SK-N-MC (cell line): ENCODE measurements around the gene BANP.
"Not testable (repeated sequence)": the region's sequence is repeated elsewhere in the genome, so short reads cannot be mapped to it uniquely, and the experiment has no call there.

Experiments
- DNase-seq: peaks from one replicate; pipeline ENCODE4 v3.0.0-alpha.2; 2011; ENCODE audit warnings: low read depth, low spot score
- H3K27ac ChIP-seq: fragments of 200-600 bp; sonication (generic); 2 replicates; pipeline ENCODE4 v1.5.1; 2016; ENCODE audit warnings: mixed run types
- H3K36me3 ChIP-seq: fragments of 200-600 bp; sonication (generic); 2 replicates; pipeline ENCODE4 v1.6.1; 2017; ENCODE audit warnings: antibody characterized with exemption, low read length, mixed read lengths; ENCODE audit not compliant: insufficient read depth
- H3K4me3 ChIP-seq: fragments of 200-600 bp; sonication (generic); 2 replicates; pipeline ENCODE4 v1.5.1; 2016
- H3K9ac ChIP-seq: fragments of 200-600 bp; sonication (generic); 2 replicates; pipeline ENCODE4 v1.8.0; 2017; ENCODE audit warnings: mixed run types, mixed read lengths; ENCODE audit not compliant: insufficient read length
- H3K9me3 ChIP-seq: fragments of 200-600 bp; sonication (generic); 2 replicates; pipeline ENCODE4 v1.6.1; 2017; ENCODE audit warnings: low read depth, mild to moderate bottlenecking, antibody characterized with exemption, low read length, moderate library complexity, mixed read lengths
- EZH2 ChIP-seq: fragments of 200-600 bp; sonication (generic); IDR thresholded peaks from one replicate; pipeline ENCODE4 v1.6.1; 2017; ENCODE audit warnings: antibody characterized with exemption
- FOXP2 ChIP-seq: optimal IDR thresholded peaks from 2 replicates; pipeline ENCODE3; 2011; ENCODE audit warnings: mild to moderate bottlenecking, moderate library complexity; ENCODE audit not compliant: insufficient read depth; ENCODE audit errors: extremely low read length, control extremely low read depth
- POLR2AphosphoS5 ChIP-seq: IDR thresholded peaks from 2 replicates; pipeline ENCODE4 v1.6.1; 2012; ENCODE audit warnings: mild to moderate bottlenecking, low read depth, low read length, borderline replicate concordance

Gene BANP

DNA sequence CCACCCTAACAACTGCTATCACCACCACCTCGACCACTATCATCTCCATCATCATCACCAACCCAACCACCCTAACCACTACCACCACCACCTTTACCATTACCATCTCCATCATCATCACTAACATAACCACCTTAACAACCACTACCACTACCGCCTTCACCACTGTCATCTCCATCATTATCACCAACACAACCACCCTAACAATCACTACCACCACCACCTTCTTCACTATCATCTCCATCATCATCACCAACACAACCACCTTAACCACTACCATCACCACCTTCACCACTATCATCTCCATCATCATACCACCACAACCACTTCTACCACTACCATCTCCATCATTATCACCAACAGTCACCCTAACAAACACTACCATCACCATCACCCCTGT, 101.4 kb downstream of the BANP start:
- Histone ChIP-seq H3K9ac (no peak overlapping the region), H3K9me3 (no peaks in the 10 kb centered on the region), H3K4me3 (no peak overlapping the region), H3K36me3 (no peaks in the 10 kb centered on the region; the same call in 1 of the 2 replicates), H3K27ac (no peak overlapping the region)
- no peak for DNase-seq
- no peak for TF ChIP-seq FOXP2
- TF ChIP-seq POLR2AphosphoS5, result no peak
- TF ChIP-seq EZH2, result no peak

DNA sequence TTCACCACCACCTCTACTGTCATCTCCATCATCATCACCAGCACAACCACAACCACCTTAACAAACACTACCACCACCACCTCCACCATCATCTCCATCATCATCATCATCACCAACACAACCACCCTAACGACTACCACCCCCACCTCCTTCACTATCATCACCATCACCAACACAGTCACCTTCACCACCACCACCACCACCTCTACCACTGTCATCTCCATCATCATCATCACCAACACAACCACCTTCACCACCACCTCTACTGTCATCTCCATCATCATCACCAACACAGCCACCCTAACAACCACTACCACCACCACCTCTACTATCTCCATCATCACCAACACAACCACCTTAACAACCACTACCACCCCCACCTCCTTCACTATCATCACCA, 102.2 kb downstream of the BANP start:
- H3K36me3 ChIP-seq, DNase-seq, H3K9me3 ChIP-seq, H3K27ac ChIP-seq, H3K9ac ChIP-seq, H3K4me3 ChIP-seq: not testable (repeated sequence)

- TF ChIP-seq FOXP2 (no peak), POLR2AphosphoS5 (no peak), EZH2 (no peak)
- Histone ChIP-seq H3K27ac (no peak overlapping the region), H3K36me3 (no peaks in the 10 kb centered on the region; the same call in 1 of the 2 replicates), H3K9me3 (no peaks in the 10 kb centered on the region), H3K9ac (no peak overlapping the region), H3K4me3 (no peak overlapping the region)
- DNase-seq, result no peak
Measured at GRCh38 chr16:88055356-88055755, 104.1 kb downstream of the BANP start.

- no peak overlapping the region for H3K4me3 ChIP-seq
- no peak overlapping the region for H3K9ac ChIP-seq
- H3K27ac ChIP-seq, result no peak overlapping the region
- no peak for TF ChIP-seq POLR2AphosphoS5
- no peak for TF ChIP-seq EZH2
- TF ChIP-seq FOXP2, result no peak
- DNase-seq, result no peak
- H3K36me3 ChIP-seq, result no peaks in the 10 kb centered on the region; the same call in 1 of the 2 replicates
- H3K9me3 ChIP-seq, result no peaks in the 10 kb centered on the region
Measured at GRCh38 chr16:88056212-88056611, 105.0 kb downstream of the BANP start.

DNA sequence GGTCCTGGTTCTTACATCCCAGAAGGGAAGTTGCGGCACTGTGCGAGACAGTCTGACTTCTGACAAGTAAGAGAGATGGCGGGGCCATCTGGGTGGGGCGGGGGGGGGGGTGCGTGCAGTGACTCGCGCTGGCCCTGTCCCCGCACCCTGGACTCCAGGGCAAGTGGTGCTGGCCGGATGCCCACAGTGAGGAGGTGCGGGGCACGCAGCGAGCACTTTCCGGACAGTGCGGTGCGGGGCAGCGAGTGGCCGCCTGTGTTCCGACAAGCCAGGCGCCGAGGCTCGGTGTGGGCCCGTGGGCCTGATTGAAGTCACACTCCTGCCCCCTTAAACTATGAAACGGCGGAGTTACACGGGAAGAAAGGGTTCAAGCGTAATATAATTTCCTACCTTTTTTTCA, 106.4 kb downstream of the BANP start:
- TF ChIP-seq FOXP2, result no peak
- TF ChIP-seq EZH2, result no peak
- TF ChIP-seq POLR2AphosphoS5, result no peak
- H3K4me3 ChIP-seq, result no peak overlapping the region
- H3K9me3 ChIP-seq, result no peaks in the 10 kb centered on the region
- no peak overlapping the region for H3K27ac ChIP-seq
- no peak for DNase-seq
- no peak overlapping the region for H3K9ac ChIP-seq
- H3K36me3 ChIP-seq, result no peaks in the 10 kb centered on the region; the same call in 1 of the 2 replicates

- Histone ChIP-seq H3K9ac (no peak overlapping the region), H3K27ac (no peak overlapping the region), H3K4me3 (no peak overlapping the region), H3K36me3 (no peaks in the 10 kb centered on the region), H3K9me3 (no peaks in the 10 kb centered on the region)
- no peak for TF ChIP-seq POLR2AphosphoS5
- TF ChIP-seq FOXP2, result no peak
- no peak for TF ChIP-seq EZH2
- no peak for DNase-seq
Measured at GRCh38 chr16:88058136-88058535, 106.9 kb downstream of the BANP start.

DNA sequence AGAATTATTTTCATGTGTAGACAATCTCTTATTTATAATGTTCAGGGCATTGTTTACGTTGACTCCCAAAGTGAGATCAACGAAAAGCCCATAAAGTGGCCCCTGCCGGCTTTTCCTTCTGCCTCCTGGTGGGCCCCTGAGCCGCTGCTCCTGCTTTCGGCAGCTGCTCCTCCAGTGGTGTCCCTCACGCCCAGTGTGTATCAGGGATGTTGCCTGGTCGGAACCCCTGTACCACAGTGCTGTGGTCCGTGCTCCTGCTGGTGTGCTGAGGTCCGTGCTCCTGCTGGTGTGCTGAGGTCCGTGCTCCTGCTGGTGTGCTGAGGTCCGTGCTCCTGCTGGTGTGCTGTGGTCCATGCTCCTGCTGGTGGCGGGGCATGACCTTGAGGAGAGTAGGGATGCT, 107.6 kb downstream of the BANP start:
- Histone ChIP-seq H3K4me3 (no peak overlapping the region), H3K9ac (no peak overlapping the region), H3K9me3 (no peaks in the 10 kb centered on the region), H3K27ac (no peak overlapping the region), H3K36me3 (no peaks in the 10 kb centered on the region)
- DNase-seq, result no peak
- TF ChIP-seq FOXP2 (no peak), POLR2AphosphoS5 (no peak)

- no peak for DNase-seq
- Histone ChIP-seq H3K4me3 (no peak overlapping the region), H3K27ac (no peak overlapping the region), H3K9me3 (no peaks in the 10 kb centered on the region), H3K36me3 (no peaks in the 10 kb centered on the region), H3K9ac (no peak overlapping the region)
- TF ChIP-seq POLR2AphosphoS5, result no peak
- no peak for TF ChIP-seq FOXP2
- TF ChIP-seq EZH2, result no peak
Measured at GRCh38 chr16:88059701-88060386, 108.6 kb downstream of the BANP start.

- no peak overlapping the region for H3K4me3 ChIP-seq
- H3K9ac ChIP-seq, result no peak overlapping the region
- no peaks in the 10 kb centered on the region for H3K9me3 ChIP-seq
- no peak for DNase-seq
- no peak for TF ChIP-seq EZH2
- TF ChIP-seq POLR2AphosphoS5, result no peak
- TF ChIP-seq FOXP2, result no peak
- no peaks in the 10 kb centered on the region for H3K36me3 ChIP-seq
- H3K27ac ChIP-seq, result no peak overlapping the region
Measured at GRCh38 chr16:88060524-88061219, 109.4 kb downstream of the BANP start.
